ENCODE results near the gene LDB2.

LDB2 gene

DNA sequence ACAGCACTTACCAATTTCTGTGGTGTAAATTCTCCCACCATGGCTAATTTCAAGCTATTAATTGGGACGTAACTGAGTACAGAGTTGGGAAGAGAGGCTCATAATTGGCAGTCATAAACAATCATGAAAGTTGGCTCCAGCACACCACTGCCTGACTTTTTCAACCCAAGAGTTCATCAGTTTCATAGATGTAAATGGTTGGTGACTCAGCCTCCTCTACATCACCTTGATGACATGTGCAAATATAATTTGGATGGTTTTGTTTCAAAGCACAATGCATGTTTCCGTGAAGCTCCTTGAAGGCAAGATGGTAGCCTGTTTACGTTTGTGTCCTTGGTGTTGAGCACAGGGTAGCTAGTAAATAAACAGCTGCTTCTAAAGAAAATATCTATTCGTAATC is 235.1 kb downstream of the LDB2 start:
- no peaks in the 10 kb centered on the region for H3K79me2 ChIP-seq (ENCODE audit: insufficient read depth, low read length)
- H4K20me1 ChIP-seq (ENCODE audit: insufficient read depth, low read length), result no peaks in the 10 kb centered on the region
- no peak overlapping the region for H3K27ac ChIP-seq (ENCODE audit: low read depth, low read length, poor library complexity, severe bottlenecking)
- no peak overlapping the region for H3K4me2 ChIP-seq (ENCODE audit: low read length)
- H3K4me1 ChIP-seq (ENCODE audit: insufficient read depth, low read length, severe bottlenecking), result no peaks in the 10 kb centered on the region
- H3K4me3 ChIP-seq (ENCODE audit: low read depth, low read length, poor library complexity, severe bottlenecking), result no peak overlapping the region
- TF ChIP-seq CTCF (IDR thresholded peaks at IDR 0.05; ENCODE audit: low read length) (no peak), EZH2 (IDR thresholded peaks at IDR 0.05; ENCODE audit: borderline replicate concordance, low read length) (no peak)
- H3K9me2 ChIP-seq (ENCODE audit: low read depth, low read length), result no peaks in the 10 kb centered on the region
- H3K27me3 ChIP-seq (ENCODE audit: insufficient read depth, low read length), result no peaks in the 10 kb centered on the region
- no peaks in the 10 kb centered on the region for H3K9me3 ChIP-seq (ENCODE audit: low read length)
- H3K36me3 ChIP-seq (ENCODE audit: insufficient read depth, low read length), result no peaks in the 10 kb centered on the region
- H3F3A ChIP-seq (ENCODE audit: insufficient read depth, low read length), result no peaks in the 10 kb centered on the region
- no peak overlapping the region for H2AFZ ChIP-seq (ENCODE audit: low read length)
- H3K9ac ChIP-seq (ENCODE audit: low read length), result no peak overlapping the region

GRCh38 chr4:16661813-16662212 is 236.6 kb downstream of the LDB2 start:
- H3K9me2 ChIP-seq (ENCODE audit: low read depth, low read length), result no peaks in the 10 kb centered on the region
- H3K4me1 ChIP-seq (ENCODE audit: insufficient read depth, low read length, severe bottlenecking), result no peaks in the 10 kb centered on the region
- no peaks in the 10 kb centered on the region for H4K20me1 ChIP-seq (ENCODE audit: insufficient read depth, low read length)
- TF ChIP-seq EZH2 (IDR thresholded peaks at IDR 0.05; ENCODE audit: borderline replicate concordance, low read length) (no peak), CTCF (IDR thresholded peaks at IDR 0.05; ENCODE audit: low read length) (no peak)
- no peak overlapping the region for H3K4me3 ChIP-seq (ENCODE audit: low read depth, low read length, poor library complexity, severe bottlenecking)
- no peaks in the 10 kb centered on the region for H3K36me3 ChIP-seq (ENCODE audit: insufficient read depth, low read length)
- H3K4me2 ChIP-seq (ENCODE audit: low read length), result no peak overlapping the region
- H2AFZ ChIP-seq (ENCODE audit: low read length), result no peak overlapping the region
- H3K27me3 ChIP-seq (ENCODE audit: insufficient read depth, low read length), result no peaks in the 10 kb centered on the region
- no peak overlapping the region for H3K9ac ChIP-seq (ENCODE audit: low read length)
- no peak overlapping the region for H3K27ac ChIP-seq (ENCODE audit: low read depth, low read length, poor library complexity, severe bottlenecking)
- no peaks in the 10 kb centered on the region for H3F3A ChIP-seq (ENCODE audit: insufficient read depth, low read length)
- H3K9me3 ChIP-seq (ENCODE audit: low read length), result no peaks in the 10 kb centered on the region
- no peaks in the 10 kb centered on the region for H3K79me2 ChIP-seq (ENCODE audit: insufficient read depth, low read length)

DNA sequence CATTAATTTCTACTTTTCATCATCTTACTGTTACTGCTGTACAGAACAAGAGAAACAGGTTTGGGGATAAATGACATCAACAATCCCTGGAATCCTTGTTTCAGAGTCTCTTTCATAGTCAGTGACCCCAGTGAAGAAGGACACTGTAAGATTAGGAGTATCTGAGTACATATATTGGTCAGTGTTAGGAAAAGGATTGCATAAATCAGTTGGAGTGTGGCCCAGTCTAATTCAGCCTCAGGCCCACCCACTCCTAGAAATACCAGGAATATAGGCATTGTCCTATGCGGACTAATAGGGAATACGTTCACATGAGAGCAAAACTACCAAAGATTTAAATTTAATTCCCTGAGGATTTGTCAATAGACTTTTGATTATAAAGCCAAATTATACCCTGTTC is 237.8 kb downstream of the LDB2 start:
- Histone ChIP-seq H3K36me3 (ENCODE audit: insufficient read depth, low read length) (no peaks in the 10 kb centered on the region), H3K4me1 (ENCODE audit: insufficient read depth, low read length, severe bottlenecking) (no peaks in the 10 kb centered on the region), H3K27ac (ENCODE audit: low read depth, low read length, poor library complexity, severe bottlenecking) (no peak overlapping the region), H3K9ac (ENCODE audit: low read length) (no peak overlapping the region), H3K4me3 (ENCODE audit: low read depth, low read length, poor library complexity, severe bottlenecking) (no peak overlapping the region), H4K20me1 (ENCODE audit: insufficient read depth, low read length) (no peaks in the 10 kb centered on the region), H3F3A (ENCODE audit: insufficient read depth, low read length) (no peaks in the 10 kb centered on the region), H3K79me2 (ENCODE audit: insufficient read depth, low read length) (no peaks in the 10 kb centered on the region), H3K27me3 (ENCODE audit: insufficient read depth, low read length) (no peaks in the 10 kb centered on the region), H2AFZ (ENCODE audit: low read length) (no peak overlapping the region), H3K4me2 (ENCODE audit: low read length) (no peak overlapping the region), H3K9me3 (ENCODE audit: low read length) (no peaks in the 10 kb centered on the region), H3K9me2 (ENCODE audit: low read depth, low read length) (no peaks in the 10 kb centered on the region)
- TF ChIP-seq EZH2 (IDR thresholded peaks at IDR 0.05; ENCODE audit: borderline replicate concordance, low read length), result no peak
- TF ChIP-seq CTCF (IDR thresholded peaks at IDR 0.05; ENCODE audit: low read length), result no peak

Measured in OCI-LY1 (cell line).